GM23338 (cell line): ENCODE results near the gene AP3D1.

Experiments used
- CREB1 ChIP-seq: fragments of 250-450 bp; sonication (Bioruptor Pico); IDR thresholded peaks from 2 replicates; pipeline ENCODE4 v1.5.0; 2020; ENCODE audit warnings: low read depth, mild to moderate bottlenecking, moderate library complexity
- EZH2 ChIP-seq: fragments of 200-600 bp; sonication (generic); IDR thresholded peaks from one replicate; pipeline ENCODE4 v1.8.0; 2017; ENCODE audit warnings: antibody characterized with exemption, mild to moderate bottlenecking, low read depth; ENCODE audit not compliant: unreplicated experiment
- EZH2phosphoT487 ChIP-seq: fragments of 200-600 bp; sonication (generic); IDR thresholded peaks from one replicate; pipeline ENCODE4 v1.8.1; 2018; ENCODE audit warnings: antibody characterized with exemption; ENCODE audit not compliant: unreplicated experiment
- JUNB ChIP-seq: IDR thresholded peaks from one replicate; pipeline ENCODE4 v1.6.1; 2016; ENCODE audit warnings: antibody characterized with exemption; ENCODE audit not compliant: unreplicated experiment
- NANOG ChIP-seq: IDR thresholded peaks from 2 replicates; pipeline ENCODE4 v1.6.1; 2016; ENCODE audit warnings: antibody characterized with exemption, borderline replicate concordance
- POLR2AphosphoS5 ChIP-seq: IDR thresholded peaks from 2 replicates; pipeline ENCODE4 v1.6.1; 2016; ENCODE audit warnings: antibody characterized with exemption, low read depth
- STAT1 ChIP-seq: IDR thresholded peaks from one replicate; pipeline ENCODE4 v1.6.1; 2016; ENCODE audit warnings: antibody characterized with exemption; ENCODE audit not compliant: unreplicated experiment
- ZNF114 ChIP-seq: fragments of 250-450 bp; sonication (Bioruptor Pico); IDR thresholded peaks from 2 replicates; pipeline ENCODE4 v1.5.0; 2020; ENCODE audit warnings: mild to moderate bottlenecking, moderate library complexity
- ZNF331 ChIP-seq: fragments of 250-450 bp; sonication (Bioruptor Pico); IDR thresholded peaks from 2 replicates; pipeline ENCODE4 v1.5.0; 2020; ENCODE audit warnings: low read depth, mild to moderate bottlenecking, moderate library complexity
- TF ChIP-seq, protein P1 (sequence below), 2 experiments: fragments of 200-600 bp in 1 of 2; sonication (generic) in 1 of 2; conservative IDR thresholded peaks; 2 replicates each; pipeline versions ENCODE4 v1.5.1 to v1.6.1; 2016 to 2017; ENCODE audit warnings: antibody characterized with exemption in 2 of 2, low read depth in 2 of 2, mild to moderate bottlenecking in 2 of 2, moderate library complexity in 1 of 2
- TF ChIP-seq, protein P2 (sequence below): IDR thresholded peaks from one replicate; pipeline ENCODE4 v1.6.1; 2018; ENCODE audit warnings: antibody characterized with exemption; ENCODE audit not compliant: unreplicated experiment
- TF ChIP-seq, protein P3 (sequence below): fragments of 250-450 bp; sonication (Bioruptor Pico); IDR thresholded peaks from 2 replicates; pipeline ENCODE4 v1.5.0; 2020; ENCODE audit warnings: mild to moderate bottlenecking, moderate library complexity
- TF ChIP-seq, protein P4 (sequence below): IDR thresholded peaks from 2 replicates; pipeline ENCODE4 v1.6.1; 2016; ENCODE audit warnings: antibody characterized with exemption

DNA sequence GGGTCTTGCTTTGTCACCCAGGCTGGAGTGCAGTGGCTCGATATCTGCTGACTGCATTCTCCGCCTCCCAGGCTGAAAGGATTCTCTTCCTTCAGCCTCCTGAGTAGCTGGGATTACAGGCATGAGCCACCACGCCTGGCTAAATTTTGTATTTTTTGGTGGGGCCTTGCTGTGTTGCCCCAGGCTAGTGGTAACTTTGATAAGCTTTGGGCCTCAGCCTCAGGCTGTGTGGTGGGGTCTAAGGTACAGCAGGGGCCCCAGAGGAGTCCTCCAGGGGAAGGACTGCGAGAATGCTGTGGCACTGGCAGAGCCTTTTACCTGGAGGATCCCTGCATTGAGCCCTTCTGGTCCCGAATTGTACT, 19.6 kb upstream of the AP3D1 start:
- TF ChIP-seq CREB1 (CRISPR knock-in tag) (no peak), POLR2AphosphoS5 (no peak), JUNB (no peak), EZH2 (no peak), EZH2phosphoT487 (no peak), ZNF331 (CRISPR knock-in tag) (no peak), STAT1 (no peak), ZNF114 (no peak), NANOG (no peak)
- TF ChIP-seq, protein P1, sequence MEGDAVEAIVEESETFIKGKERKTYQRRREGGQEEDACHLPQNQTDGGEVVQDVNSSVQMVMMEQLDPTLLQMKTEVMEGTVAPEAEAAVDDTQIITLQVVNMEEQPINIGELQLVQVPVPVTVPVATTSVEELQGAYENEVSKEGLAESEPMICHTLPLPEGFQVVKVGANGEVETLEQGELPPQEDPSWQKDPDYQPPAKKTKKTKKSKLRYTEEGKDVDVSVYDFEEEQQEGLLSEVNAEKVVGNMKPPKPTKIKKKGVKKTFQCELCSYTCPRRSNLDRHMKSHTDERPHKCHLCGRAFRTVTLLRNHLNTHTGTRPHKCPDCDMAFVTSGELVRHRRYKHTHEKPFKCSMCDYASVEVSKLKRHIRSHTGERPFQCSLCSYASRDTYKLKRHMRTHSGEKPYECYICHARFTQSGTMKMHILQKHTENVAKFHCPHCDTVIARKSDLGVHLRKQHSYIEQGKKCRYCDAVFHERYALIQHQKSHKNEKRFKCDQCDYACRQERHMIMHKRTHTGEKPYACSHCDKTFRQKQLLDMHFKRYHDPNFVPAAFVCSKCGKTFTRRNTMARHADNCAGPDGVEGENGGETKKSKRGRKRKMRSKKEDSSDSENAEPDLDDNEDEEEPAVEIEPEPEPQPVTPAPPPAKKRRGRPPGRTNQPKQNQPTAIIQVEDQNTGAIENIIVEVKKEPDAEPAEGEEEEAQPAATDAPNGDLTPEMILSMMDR (conservative IDR thresholded peaks at IDR 0.05; ENCODE audit: low read depth in 2 of 2) = no peak
- TF ChIP-seq, protein P2, sequence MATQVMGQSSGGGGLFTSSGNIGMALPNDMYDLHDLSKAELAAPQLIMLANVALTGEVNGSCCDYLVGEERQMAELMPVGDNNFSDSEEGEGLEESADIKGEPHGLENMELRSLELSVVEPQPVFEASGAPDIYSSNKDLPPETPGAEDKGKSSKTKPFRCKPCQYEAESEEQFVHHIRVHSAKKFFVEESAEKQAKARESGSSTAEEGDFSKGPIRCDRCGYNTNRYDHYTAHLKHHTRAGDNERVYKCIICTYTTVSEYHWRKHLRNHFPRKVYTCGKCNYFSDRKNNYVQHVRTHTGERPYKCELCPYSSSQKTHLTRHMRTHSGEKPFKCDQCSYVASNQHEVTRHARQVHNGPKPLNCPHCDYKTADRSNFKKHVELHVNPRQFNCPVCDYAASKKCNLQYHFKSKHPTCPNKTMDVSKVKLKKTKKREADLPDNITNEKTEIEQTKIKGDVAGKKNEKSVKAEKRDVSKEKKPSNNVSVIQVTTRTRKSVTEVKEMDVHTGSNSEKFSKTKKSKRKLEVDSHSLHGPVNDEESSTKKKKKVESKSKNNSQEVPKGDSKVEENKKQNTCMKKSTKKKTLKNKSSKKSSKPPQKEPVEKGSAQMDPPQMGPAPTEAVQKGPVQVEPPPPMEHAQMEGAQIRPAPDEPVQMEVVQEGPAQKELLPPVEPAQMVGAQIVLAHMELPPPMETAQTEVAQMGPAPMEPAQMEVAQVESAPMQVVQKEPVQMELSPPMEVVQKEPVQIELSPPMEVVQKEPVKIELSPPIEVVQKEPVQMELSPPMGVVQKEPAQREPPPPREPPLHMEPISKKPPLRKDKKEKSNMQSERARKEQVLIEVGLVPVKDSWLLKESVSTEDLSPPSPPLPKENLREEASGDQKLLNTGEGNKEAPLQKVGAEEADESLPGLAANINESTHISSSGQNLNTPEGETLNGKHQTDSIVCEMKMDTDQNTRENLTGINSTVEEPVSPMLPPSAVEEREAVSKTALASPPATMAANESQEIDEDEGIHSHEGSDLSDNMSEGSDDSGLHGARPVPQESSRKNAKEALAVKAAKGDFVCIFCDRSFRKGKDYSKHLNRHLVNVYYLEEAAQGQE = no peak
- TF ChIP-seq, protein P3, sequence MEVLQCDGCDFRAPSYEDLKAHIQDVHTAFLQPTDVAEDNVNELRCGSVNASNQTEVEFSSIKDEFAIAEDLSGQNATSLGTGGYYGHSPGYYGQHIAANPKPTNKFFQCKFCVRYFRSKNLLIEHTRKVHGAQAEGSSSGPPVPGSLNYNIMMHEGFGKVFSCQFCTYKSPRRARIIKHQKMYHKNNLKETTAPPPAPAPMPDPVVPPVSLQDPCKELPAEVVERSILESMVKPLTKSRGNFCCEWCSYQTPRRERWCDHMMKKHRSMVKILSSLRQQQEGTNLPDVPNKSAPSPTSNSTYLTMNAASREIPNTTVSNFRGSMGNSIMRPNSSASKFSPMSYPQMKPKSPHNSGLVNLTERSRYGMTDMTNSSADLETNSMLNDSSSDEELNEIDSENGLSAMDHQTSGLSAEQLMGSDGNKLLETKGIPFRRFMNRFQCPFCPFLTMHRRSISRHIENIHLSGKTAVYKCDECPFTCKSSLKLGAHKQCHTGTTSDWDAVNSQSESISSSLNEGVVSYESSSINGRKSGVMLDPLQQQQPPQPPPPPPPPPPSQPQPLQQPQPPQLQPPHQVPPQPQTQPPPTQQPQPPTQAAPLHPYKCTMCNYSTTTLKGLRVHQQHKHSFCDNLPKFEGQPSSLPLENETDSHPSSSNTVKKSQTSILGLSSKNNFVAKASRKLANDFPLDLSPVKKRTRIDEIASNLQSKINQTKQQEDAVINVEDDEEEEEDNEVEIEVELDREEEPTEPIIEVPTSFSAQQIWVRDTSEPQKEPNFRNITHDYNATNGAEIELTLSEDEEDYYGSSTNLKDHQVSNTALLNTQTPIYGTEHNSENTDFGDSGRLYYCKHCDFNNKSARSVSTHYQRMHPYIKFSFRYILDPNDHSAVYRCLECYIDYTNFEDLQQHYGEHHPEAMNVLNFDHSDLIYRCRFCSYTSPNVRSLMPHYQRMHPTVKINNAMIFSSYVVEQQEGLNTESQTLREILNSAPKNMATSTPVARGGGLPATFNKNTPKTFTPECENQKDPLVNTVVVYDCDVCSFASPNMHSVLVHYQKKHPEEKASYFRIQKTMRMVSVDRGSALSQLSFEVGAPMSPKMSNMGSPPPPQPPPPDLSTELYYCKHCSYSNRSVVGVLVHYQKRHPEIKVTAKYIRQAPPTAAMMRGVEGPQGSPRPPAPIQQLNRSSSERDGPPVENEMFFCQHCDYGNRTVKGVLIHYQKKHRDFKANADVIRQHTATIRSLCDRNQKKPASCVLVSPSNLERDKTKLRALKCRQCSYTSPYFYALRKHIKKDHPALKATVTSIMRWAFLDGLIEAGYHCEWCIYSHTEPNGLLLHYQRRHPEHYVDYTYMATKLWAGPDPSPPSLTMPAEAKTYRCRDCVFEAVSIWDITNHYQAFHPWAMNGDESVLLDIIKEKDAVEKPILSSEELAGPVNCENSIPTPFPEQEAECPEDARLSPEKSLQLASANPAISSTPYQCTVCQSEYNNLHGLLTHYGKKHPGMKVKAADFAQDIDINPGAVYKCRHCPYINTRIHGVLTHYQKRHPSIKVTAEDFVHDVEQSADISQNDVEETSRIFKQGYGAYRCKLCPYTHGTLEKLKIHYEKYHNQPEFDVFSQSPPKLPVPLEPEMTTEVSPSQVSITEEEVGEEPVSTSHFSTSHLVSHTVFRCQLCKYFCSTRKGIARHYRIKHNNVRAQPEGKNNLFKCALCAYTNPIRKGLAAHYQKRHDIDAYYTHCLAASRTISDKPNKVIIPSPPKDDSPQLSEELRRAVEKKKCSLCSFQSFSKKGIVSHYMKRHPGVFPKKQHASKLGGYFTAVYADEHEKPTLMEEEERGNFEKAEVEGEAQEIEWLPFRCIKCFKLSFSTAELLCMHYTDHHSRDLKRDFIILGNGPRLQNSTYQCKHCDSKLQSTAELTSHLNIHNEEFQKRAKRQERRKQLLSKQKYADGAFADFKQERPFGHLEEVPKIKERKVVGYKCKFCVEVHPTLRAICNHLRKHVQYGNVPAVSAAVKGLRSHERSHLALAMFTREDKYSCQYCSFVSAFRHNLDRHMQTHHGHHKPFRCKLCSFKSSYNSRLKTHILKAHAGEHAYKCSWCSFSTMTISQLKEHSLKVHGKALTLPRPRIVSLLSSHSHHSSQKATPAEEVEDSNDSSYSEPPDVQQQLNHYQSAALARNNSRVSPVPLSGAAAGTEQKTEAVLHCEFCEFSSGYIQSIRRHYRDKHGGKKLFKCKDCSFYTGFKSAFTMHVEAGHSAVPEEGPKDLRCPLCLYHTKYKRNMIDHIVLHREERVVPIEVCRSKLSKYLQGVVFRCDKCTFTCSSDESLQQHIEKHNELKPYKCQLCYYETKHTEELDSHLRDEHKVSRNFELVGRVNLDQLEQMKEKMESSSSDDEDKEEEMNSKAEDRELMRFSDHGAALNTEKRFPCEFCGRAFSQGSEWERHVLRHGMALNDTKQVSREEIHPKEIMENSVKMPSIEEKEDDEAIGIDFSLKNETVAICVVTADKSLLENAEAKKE = no peak
- TF ChIP-seq, protein P4, sequence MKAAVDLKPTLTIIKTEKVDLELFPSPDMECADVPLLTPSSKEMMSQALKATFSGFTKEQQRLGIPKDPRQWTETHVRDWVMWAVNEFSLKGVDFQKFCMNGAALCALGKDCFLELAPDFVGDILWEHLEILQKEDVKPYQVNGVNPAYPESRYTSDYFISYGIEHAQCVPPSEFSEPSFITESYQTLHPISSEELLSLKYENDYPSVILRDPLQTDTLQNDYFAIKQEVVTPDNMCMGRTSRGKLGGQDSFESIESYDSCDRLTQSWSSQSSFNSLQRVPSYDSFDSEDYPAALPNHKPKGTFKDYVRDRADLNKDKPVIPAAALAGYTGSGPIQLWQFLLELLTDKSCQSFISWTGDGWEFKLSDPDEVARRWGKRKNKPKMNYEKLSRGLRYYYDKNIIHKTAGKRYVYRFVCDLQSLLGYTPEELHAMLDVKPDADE = no peak
